HG03025 (cell line): ENCODE measurements around the gene PDE4D.
A peak's percentile ranks its signal among the peaks of the same experiment; 100 is the strongest.

Experiments
- ATAC-seq: cut with Tn5 transposase; IDR thresholded peaks from one replicate; pipeline ENCODE4 v1.9.1; 2021; ENCODE audit warnings: mild to moderate bottlenecking, moderate library complexity; ENCODE audit not compliant: unreplicated experiment, low FRiP score

PDE4D gene

DNA sequence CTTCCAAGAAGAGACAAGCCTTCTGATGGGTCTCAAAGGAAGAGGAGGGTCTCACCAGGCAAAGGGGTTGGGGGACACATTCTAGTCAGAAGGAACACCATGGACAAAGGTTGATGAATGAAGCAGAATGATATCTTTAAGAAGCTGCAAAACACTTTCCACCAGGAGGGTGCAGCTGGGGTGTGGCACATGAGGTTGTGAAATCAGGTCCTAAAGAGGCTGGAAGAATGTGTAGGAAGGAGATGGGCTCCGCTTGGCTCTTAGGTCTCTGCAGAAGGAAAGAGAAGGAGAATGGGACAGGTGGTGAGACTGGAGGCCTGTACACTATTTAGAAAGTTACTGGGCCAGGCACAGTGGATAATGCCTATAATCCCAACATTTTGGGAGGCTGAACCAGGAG, 328.6 kb downstream of the PDE4D start:
- no peak for ATAC-seq

DNA sequence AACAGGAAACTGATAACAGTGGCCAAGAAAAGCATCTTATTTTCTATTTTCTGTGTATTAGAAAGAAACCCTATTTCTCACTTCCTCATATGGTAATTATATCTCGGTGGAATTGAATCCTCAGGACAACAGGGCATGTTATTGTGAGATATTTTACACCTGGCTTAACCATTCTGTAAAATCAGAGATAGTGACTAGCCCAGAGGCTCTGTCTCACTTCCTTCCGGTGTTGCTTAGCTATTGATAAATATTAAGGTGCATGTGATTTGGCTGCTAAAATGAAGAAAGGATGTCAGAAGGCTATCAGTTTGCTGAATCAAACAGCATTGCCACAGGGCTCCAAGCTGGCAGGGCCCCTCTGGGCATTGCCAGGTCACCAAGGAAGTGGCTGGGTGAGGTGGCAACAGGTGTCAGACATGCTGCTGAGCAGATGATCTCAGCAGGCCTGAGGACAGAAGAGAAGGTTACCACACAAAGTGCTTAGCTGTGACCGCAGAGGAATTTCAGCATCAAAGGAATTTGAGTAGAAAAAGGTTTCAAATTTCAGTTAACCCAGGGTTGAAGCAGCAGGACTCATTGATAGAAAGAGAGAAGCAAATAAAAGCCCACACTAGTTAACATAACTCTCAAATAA, 330.7 kb downstream of the PDE4D start:
- ATAC-seq, result peak; percentile 96

GRCh38 chr5:59560553-59560952, 333.0 kb downstream of the PDE4D start:
- ATAC-seq, result no peak

DNA sequence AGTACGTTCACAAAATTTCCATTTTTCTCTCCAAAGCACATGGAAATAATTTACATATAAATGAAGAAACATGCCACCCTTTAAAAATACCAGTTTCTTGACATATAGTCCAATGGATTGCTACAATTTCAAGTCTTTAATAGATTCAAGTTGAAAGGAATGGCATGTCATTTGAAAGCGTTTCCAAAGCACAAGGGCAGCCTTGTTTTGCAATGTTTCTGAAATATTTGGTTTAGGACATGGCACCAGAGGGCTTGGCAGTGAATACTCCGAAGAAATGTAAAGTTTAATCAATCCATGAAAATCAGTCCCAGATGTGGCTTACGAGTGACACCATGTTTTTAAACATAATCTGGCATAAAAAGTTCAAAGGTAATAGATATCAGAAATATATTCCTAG, 333.7 kb downstream of the PDE4D start:
- no peak for ATAC-seq

- ATAC-seq, result no peak
Observed at GRCh38 chr5:59559323-59559722, 334.2 kb downstream of the PDE4D start.

DNA sequence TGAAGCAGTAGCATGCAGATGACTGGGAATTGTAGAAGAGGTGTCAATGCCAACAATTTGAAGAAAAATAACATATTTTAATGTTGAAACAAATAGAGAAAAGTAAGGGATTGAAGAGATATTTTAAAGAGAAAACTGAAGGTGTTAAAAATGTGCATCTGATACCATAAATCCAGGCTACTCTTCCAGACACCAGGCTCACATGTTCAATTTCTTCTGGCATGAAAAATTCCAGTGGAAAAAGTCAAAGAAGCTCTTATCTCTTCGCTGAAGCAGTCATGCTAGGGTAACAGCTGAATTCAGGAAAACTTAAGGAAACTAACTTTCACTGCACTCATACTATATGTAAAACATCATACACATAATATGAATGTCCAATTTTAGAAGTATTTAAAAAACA, 335.0 kb downstream of the PDE4D start:
- ATAC-seq, result no peak

DNA sequence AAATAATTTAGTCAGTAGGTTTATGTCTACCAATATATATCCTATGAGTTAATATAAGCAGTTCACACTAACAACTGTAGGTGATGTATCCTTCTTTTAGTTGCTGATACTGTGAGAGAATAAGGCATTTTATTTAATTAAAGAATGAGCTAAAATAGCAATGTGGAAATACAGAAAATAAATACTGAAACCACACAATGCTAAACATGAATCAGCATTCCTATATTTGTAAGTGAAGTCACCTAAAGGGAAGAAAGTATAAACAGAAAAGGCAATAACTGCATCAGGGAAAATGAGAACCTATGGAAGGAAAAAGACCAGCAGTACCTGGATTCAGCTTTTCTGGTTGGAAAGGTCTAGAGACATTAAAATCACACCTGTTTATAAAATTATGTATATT, 336.0 kb downstream of the PDE4D start:
- no peak for ATAC-seq

DNA sequence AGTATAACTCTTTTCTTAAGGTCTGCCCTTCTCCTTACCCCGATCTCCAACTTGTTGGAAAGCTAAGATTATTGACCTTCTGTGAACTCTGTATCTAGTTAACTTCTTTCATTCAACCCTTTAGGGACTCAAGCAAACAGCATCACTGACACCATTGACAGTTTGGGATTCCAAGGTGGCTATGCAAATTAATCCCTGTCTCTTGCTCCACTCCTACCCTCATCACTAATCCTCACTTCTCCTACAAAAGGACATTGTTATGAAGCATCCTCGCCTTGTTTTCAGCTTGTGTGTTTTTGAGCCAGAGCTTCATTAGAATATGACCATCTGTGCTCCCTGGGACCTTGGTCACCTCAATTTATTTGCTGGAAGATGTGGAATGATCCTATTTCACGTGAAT, 337.9 kb downstream of the PDE4D start:
- no peak for ATAC-seq

GRCh38 chr5:59554501-59554900, 339.0 kb downstream of the PDE4D start:
- no peak for ATAC-seq

- no peak for ATAC-seq
Observed at GRCh38 chr5:59553992-59554391, 339.5 kb downstream of the PDE4D start.

DNA sequence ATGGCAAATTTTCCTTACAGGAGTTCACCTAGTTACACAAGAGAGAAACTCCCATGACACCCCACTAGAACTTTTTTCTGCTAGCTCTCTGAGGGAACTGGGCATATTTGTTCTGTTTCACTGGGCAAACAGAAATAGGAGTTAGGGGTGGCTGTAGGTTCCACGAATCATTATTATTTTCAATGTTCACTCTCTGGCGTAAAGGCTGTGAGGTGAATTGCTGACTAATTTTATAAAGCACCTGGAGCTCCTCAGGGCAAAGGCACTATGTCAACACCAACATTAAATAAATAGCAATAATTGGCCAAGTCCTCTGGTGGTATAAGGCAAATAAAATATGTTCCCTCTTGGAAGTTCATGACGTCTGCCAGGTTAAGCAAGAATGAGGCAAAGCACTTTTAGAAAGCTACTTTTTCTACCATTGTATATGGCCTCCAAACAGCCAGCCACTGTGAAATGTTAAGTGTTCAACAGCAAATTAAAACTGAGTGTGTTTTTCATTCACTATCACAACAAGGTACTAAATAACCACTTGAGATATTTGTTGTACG, 344.6 kb downstream of the PDE4D start:
- no peak for ATAC-seq

GRCh38 chr5:59547731-59548130, 345.8 kb downstream of the PDE4D start:
- no peak for ATAC-seq

DNA sequence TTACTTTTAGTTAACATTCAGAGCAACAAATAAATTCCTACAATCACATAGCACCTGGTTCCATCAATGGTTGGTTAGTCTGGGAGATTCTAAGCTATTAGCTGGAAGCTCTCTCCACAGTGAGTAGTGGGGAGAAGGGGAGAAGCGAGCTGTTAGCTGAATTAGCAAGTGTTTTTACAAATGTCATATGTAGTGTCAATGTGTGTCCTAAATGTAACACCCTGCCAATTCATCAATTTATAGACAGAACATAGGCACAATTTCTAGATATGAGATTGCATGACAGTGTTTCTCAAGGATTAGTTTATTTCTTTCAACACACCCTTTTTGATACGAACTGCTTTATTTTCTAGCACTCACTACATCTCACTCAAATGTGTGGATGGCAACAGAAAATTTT, 349.0 kb downstream of the PDE4D start:
- ATAC-seq, result no peak

- ATAC-seq, result no peak
Observed at GRCh38 chr5:59543821-59544442, 349.6 kb downstream of the PDE4D start.

DNA sequence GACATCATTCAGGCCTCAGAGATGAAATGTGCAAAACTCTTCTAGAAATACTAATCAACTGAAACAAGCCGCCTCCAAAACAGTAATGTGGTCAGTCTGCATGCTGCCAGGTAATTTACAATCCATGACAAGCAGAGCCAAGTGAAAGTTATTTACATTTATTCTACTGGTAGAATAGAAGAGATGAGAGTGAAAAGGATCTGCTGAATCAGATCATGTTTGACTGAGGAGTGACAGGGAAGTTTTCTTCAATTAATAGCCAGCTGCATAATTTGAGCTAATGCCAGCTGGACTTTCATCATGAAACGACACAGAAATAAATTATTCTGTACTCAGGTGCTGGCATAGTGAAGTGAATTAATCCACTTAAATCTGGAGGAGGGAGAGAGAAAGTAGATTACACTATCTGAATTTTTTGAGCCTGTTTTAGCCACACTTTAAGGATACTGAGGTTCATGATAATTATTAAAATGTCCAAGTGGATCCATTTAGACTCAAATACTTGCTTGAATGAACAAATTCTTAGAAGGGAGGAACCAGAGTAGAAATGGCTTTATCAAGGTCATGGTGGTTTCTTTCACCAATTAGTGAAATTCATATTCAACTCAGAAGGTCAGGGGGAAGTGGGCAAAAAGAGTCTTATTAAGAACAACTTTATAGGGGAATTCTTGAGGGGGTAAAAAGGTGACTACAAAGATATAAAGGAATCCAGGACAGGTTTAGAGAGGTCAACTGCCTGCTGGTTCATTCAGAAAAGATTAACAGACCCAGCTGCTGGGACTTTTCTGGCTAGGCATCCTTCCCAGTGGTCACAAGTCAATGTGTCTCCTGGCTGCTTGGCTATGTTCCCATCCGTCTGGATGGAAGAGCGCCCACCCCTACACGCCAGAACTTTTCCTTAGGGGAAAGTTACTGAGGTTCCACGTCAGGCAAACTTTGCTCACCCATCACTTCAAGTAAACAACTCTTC, 350.4 kb downstream of the PDE4D start:
- ATAC-seq, result no peak

DNA sequence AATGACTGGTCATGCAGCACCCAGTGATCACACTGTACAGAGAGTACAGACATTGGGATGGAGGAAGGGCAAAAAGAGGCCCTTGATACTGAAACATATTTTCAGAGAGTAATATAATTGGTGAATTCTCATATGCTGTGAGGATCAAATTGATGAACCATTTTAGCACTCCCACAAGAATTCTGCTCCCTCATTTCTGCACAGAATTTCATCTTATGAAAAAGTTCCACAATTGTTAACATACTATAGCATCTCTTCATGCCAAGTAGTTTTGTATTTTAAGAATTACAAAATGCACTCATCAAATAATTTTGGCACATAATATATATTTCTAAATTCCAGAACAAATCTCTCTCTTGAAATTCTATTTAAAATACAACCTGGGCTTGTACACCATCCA, 351.2 kb downstream of the PDE4D start:
- ATAC-seq, result no peak

GRCh38 chr5:59540366-59540765, 353.2 kb downstream of the PDE4D start:
- ATAC-seq, result no peak

- ATAC-seq, result no peak
Observed at GRCh38 chr5:59538750-59539121, 354.8 kb downstream of the PDE4D start.

GRCh38 chr5:59537961-59538749, 355.4 kb downstream of the PDE4D start:
- no peak for ATAC-seq

- ATAC-seq, result no peak
Observed at GRCh38 chr5:59536875-59537274, 356.7 kb downstream of the PDE4D start.
